ENCODE data around the gene UHRF1.

- TF ChIP-seq POLR2A (IDR thresholded peaks at IDR 0.05) (no peak), CTCF (IDR thresholded peaks at IDR 0.05) (no peak)
Measured at GRCh38 chr19:4908360-4908759, 941 bp upstream of the UHRF1 start.
